Heart left ventricle (tissue), 16 donors: ENCODE data around the gene PDCD2L. TPM values are rescaled to one million over a fixed set of nuclear protein-coding genes. Genes with fewer than 3 reads are reported as not detected.
"Not testable (repeated sequence)": the region's sequence is repeated elsewhere in the genome, so short reads cannot be mapped to it uniquely, and the experiment has no call there.

Experiments
- ATAC-seq, 4 donors: fragments of 200-7000 bp; cut with Tn5 transposase; one replicate each; pipeline ENCODE4 v1.9.1; 2020 to 2022; ENCODE audit warnings: moderate library complexity in 4 of 4, mild to moderate bottlenecking in 3 of 4, moderate number of reproducible peaks in 1 of 4
- DNase-seq, 5 donors: peaks; one replicate each; pipeline ENCODE4 v3.0.0-alpha.2; 2020
- H3K27ac ChIP-seq, 12 donors: fragments of 200-600 bp; sonication (generic) in 4 of 12; one replicate each; pipeline versions ENCODE4 v1.5.0 to v1.8.0; 2016 to 2022; ENCODE audit warnings: mild to moderate bottlenecking in 2 of 12
- H3K27me3 ChIP-seq, 9 donors: fragments of 200-600 bp; sonication (generic) in 2 of 9; one replicate each; pipeline versions ENCODE4 v1.5.1 to v1.8.0; 2016 to 2022; ENCODE audit warnings: mild to moderate bottlenecking in 3 of 9
- H3K36me3 ChIP-seq, 9 donors: fragments of 200-600 bp; sonication (generic) in 2 of 9; one replicate each; pipeline versions ENCODE4 v1.5.0 to v1.8.0; 2018 to 2022; ENCODE audit warnings: mild to moderate bottlenecking in 2 of 9
- H3K4me1 ChIP-seq, 12 donors: fragments of 200-600 bp; sonication (generic) in 4 of 12; one replicate each; pipeline versions ENCODE4 v1.5.0 to v1.8.0; 2016 to 2022; ENCODE audit warnings: mild to moderate bottlenecking in 3 of 12
- H3K4me3 ChIP-seq, 12 donors: fragments of 200-600 bp; sonication (generic) in 4 of 12; one replicate each; pipeline versions ENCODE4 v1.5.0 to v1.8.0; 2017 to 2022; ENCODE audit warnings: mild to moderate bottlenecking in 9 of 12, moderate library complexity in 4 of 12
- H3K9me3 ChIP-seq, 12 donors: fragments of 200-600 bp; sonication (generic) in 4 of 12; one replicate each; pipeline versions ENCODE4 v1.5.0 to v1.8.0; 2016 to 2022; ENCODE audit warnings: mild to moderate bottlenecking in 1 of 12
- POLR2A ChIP-seq, 2 donors: fragments of 450-650 bp; IDR thresholded peaks; one replicate each; pipeline ENCODE4 v1.6.1; 2017; ENCODE audit warnings: antibody characterized with exemption in 2 of 2, mild to moderate bottlenecking in 2 of 2, moderate library complexity in 2 of 2
- WGBS, 4 donors: extraction: QIAGEN DNeasy Blood & Tissue Kit in 2 of 4; methylation state at CpG; one replicate each; pipeline versions ENCODE4 v1.1.5 to v1.1.7; 2013 to 2018; 5-methylcytosine and 5-hydroxymethylcytosine counted together
- intact Hi-C, 10 donors: fragments of 100-400 bp; cut with DNase I; formaldehyde crosslinking; loops; one replicate each; pipeline versions ENCODE4 v1.11.1 to v1.14.2; 2022
- polyA plus RNA-seq, 2 donors: library from polyadenylated mRNA; stranded (reverse); fragments of 200-250 nt; gene quantifications; one replicate each; pipeline ENCODE4 v1.2.3, GENCODE V29; 2013
- total RNA-seq, 9 donors: library from RNA; depleted of rRNA in 2 of 9; stranded (reverse); fragments of >200 nt in 2 of 9; fragmentation: NEBNext Ultra II Directional in 3 of 9; extraction: Animal tissue kit (Norgen Biotek cat#: 25700) in 3 of 9; gene quantifications; one replicate each; pipeline versions ENCODE4 v1.1.0 to v1.2.4, GENCODE V29; 2016 to 2023
- TF ChIP-seq, protein P1 (sequence below), 12 donors: fragments of 200-600 bp; sonication (generic) in 4 of 12; IDR thresholded peaks; one replicate each; pipeline versions ENCODE4 v1.5.0 to v1.8.0; 2018 to 2022; ENCODE audit warnings: antibody characterized with exemption in 12 of 12, mild to moderate bottlenecking in 5 of 12
- donor health status: ischemic (EF 13 %, LVEDD 7.1; RV severe dilation, severe dysfunction).
- donor health status: healthy with polysubstance abuse.
- donor health status: DM: no; HTN: yes; CAD: no.
- donor health status: DM: no; HTN: no; CAD: no.
- donor health status: ischemic (EF 25% LVEDD 6.9; RV normal size, moderate dysfunction).
- donor health status: ischemic (EF 25% LVEDD 5.7; RV mildly dilated, moderate dysfunction).
- donor health status: healthy.
- donor health status: DM: yes; HTN: yes; CAD: no.
- donor health status: ischemic (EF 35%, LVEDD 5.7; RV mildly dilated, moderate dysfunction).
- donor health status: nonischemic (EF 11% LVEDD 7.7; RV severe dilation, severe dysfunction).
- donor health status: DM: yes; HTN: yes; CAD: no.
- donor health status: PGD.
- donor health status: ischemic (EF 29% LVEDD 5.4; RV normal size, mild dysfunction).
- donor health status: nonischemic (EF 23%, LVEDD 6.1; RV moderate dilation, normal function).

The PDCD2L gene
- total and polyA plus RNA-seq, 11 donors = 6.2 to 16.7 (median 8.0) TPM

- no peaks in the 10 kb centered on the region for H3K9me3 ChIP-seq
- H3K4me1 ChIP-seq = peaks cover 0 to 11% (median 1%) of the 10 kb centered on the region in 12 donors
- no peak overlapping the region for H3K4me3 ChIP-seq
- DNase-seq = no peak
- H3K27ac ChIP-seq = peak overlapping the region in 1 of 12 donors; percentile 6
- intact Hi-C loops = no loop called here
- H3K36me3 ChIP-seq = peaks cover 0 to 100% (median 100%) of the 10 kb centered on the region in 9 donors
- H3K27me3 ChIP-seq = no peaks in the 10 kb centered on the region
- peak; percentile 56 to 84 (median 74) for ATAC-seq
- TF ChIP-seq POLR2A (IDR thresholded peaks at IDR 0.05) = no peak
- TF ChIP-seq, protein P1, sequence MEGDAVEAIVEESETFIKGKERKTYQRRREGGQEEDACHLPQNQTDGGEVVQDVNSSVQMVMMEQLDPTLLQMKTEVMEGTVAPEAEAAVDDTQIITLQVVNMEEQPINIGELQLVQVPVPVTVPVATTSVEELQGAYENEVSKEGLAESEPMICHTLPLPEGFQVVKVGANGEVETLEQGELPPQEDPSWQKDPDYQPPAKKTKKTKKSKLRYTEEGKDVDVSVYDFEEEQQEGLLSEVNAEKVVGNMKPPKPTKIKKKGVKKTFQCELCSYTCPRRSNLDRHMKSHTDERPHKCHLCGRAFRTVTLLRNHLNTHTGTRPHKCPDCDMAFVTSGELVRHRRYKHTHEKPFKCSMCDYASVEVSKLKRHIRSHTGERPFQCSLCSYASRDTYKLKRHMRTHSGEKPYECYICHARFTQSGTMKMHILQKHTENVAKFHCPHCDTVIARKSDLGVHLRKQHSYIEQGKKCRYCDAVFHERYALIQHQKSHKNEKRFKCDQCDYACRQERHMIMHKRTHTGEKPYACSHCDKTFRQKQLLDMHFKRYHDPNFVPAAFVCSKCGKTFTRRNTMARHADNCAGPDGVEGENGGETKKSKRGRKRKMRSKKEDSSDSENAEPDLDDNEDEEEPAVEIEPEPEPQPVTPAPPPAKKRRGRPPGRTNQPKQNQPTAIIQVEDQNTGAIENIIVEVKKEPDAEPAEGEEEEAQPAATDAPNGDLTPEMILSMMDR (IDR thresholded peaks at IDR 0.05) = no peak
- WGBS, 4 donors = 38 to 56% (median 47%) methylated on average over 1 of the region's 1 CpG
Observed at GRCh38 chr19:34468409-34468808, 64.2 kb downstream of the PDCD2L start.

- H3K4me1 ChIP-seq = peaks cover 0 to 11% (median 2%) of the 10 kb centered on the region in 12 donors
- H3K27me3 ChIP-seq, DNase-seq, H3K27ac ChIP-seq, H3K4me3 ChIP-seq, H3K9me3 ChIP-seq, ATAC-seq, intact Hi-C loops: not testable (repeated sequence)
- WGBS, 4 donors = 76 to 90% (median 85%) methylated on average over 5 of the region's 5 CpGs
- H3K36me3 ChIP-seq = peaks cover 0 to 96% (median 93%) of the 10 kb centered on the region in 9 donors
Observed at GRCh38 chr19:34469026-34469425, 64.8 kb downstream of the PDCD2L start.

DNA sequence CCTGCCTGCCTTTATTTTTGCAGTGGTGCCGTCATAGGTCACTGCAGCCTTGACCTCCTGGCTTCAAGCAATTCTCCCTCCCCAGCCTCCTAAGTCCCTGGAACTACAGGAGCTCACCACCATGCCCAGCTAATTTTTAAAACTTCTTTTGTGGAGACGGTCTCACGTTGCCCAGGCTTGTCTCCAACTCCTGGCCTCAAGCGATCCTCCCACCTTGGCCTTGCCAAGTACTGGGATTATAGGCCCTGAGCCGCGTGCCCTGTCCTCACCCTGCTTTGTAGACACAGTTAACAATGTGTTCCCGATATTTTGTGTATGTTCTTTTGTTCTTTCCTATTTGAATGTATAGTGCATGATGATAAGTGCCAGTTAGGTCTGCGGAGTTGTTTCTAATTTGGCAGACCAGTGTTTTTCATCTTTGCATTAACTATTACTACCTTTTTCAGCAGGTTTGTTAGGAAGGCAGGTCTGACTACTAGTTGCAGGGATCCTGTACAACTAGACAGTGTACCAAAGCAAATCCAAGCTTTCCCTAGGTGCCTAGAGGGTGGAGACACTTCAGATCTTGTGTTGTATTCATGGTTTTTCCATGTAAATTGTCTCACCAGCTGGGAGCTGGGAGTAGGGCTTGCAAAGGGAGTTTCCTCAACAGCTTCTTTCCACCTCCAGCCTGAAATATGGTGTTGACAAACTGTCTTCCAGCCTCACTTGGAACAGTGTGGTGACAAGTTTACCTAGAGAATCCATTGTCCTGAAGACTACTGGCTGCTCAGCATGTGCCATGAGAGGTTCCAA, 67.9 kb downstream of the PDCD2L start:
- Histone ChIP-seq H3K27ac (no peak overlapping the region), H3K4me1 (peaks cover 0 to 22% (median 3%) of the 10 kb centered on the region in 12 donors), H3K9me3 (no peaks in the 10 kb centered on the region), H3K36me3 (peaks cover 0 to 66% (median 63%) of the 10 kb centered on the region in 9 donors), H3K27me3 (no peaks in the 10 kb centered on the region), H3K4me3 (no peak overlapping the region)
- TF ChIP-seq POLR2A (IDR thresholded peaks at IDR 0.05) = no peak
- TF ChIP-seq, protein P1 (IDR thresholded peaks at IDR 0.05) = no peak
- ATAC-seq (peak in 1 of 4 donors; percentile 31), DNase-seq (no peak)
- 85 to 89% (median 87%) methylated on average over 8 of the region's 8 CpGs for WGBS, 4 donors
- intact Hi-C loops = no loop called here

GRCh38 chr19:34474233-34474989, 70.2 kb downstream of the PDCD2L start:
- peaks cover 0 to 22% (median 0%) of the 10 kb centered on the region in 12 donors for H3K4me1 ChIP-seq
- H3K36me3 ChIP-seq = peaks cover 0 to 43% (median 40%) of the 10 kb centered on the region in 9 donors
- TF ChIP-seq, protein P1 (IDR thresholded peaks at IDR 0.05) = no peak
- no peak for TF ChIP-seq POLR2A (IDR thresholded peaks at IDR 0.05)
- intact Hi-C loops = no loop called here
- 83 to 85% (median 84%) methylated on average over 4 of the region's 4 CpGs for WGBS, 4 donors
- H3K4me3 ChIP-seq = no peak overlapping the region
- no peaks in the 10 kb centered on the region for H3K27me3 ChIP-seq
- H3K9me3 ChIP-seq = no peaks in the 10 kb centered on the region
- no peak for DNase-seq
- ATAC-seq = no peak
- H3K27ac ChIP-seq = peak overlapping the region in 1 of 12 donors; percentile 70
